Smooth muscle cell (in vitro differentiated cells): ENCODE results near the gene KRTAP2-3. TPM values are rescaled to one million over a fixed set of nuclear protein-coding genes. Genes with fewer than 3 reads are reported as not detected.

Source experiments
- DNase-seq: peaks from one replicate; lab custom pipeline; 2025; ENCODE audit not compliant: unreplicated experiment; lab: John Stamatoyannopoulos, UW
- H2AFZ ChIP-seq: fragments of 200-600 bp; sonication (generic); 2 replicates; pipeline ENCODE4 v1.6.0; 2016; ENCODE audit warnings: antibody characterized with exemption, low read depth, mild to moderate bottlenecking
- H3F3A ChIP-seq: fragments of 200-600 bp; sonication (generic); 2 replicates; pipeline ENCODE4 v1.6.0; 2017; ENCODE audit warnings: antibody characterized with exemption, low read depth
- H3K27ac ChIP-seq: fragments of 200-600 bp; sonication (generic); 2 replicates; pipeline ENCODE4 v1.5.1; 2016; ENCODE audit warnings: low read depth, mild to moderate bottlenecking
- H3K27me3 ChIP-seq: fragments of 200-600 bp; sonication (generic); 2 replicates; pipeline ENCODE4 v1.6.1; 2016; ENCODE audit warnings: low read depth, mild to moderate bottlenecking
- H3K36me3 ChIP-seq: fragments of 200-600 bp; sonication (generic); 2 replicates; pipeline ENCODE4 v1.5.1; 2016; ENCODE audit warnings: low read depth
- H3K4me1 ChIP-seq: fragments of 200-600 bp; sonication (generic); 2 replicates; pipeline ENCODE4 v1.5.1; 2016; ENCODE audit warnings: low read depth
- H3K4me2 ChIP-seq: fragments of 200-600 bp; sonication (generic); 2 replicates; pipeline ENCODE4 v1.6.0; 2016; ENCODE audit warnings: mild to moderate bottlenecking
- H3K4me3 ChIP-seq: fragments of 200-600 bp; sonication (generic); 2 replicates; pipeline ENCODE4 v1.5.1; 2016; ENCODE audit warnings: mild to moderate bottlenecking
- H3K79me2 ChIP-seq: fragments of 200-600 bp; sonication (generic); 2 replicates; pipeline ENCODE4 v1.6.0; 2016; ENCODE audit warnings: low read depth, mild to moderate bottlenecking
- H3K9ac ChIP-seq: fragments of 200-600 bp; sonication (generic); 2 replicates; pipeline ENCODE4 v1.6.0; 2016; ENCODE audit warnings: low read depth
- H3K9me3 ChIP-seq: fragments of 200-600 bp; sonication (generic); replicated peaks from 2 replicates; pipeline ENCODE4 v1.5.1; 2016; ENCODE audit warnings: low read depth
- H4K20me1 ChIP-seq: fragments of 200-600 bp; sonication (generic); 2 replicates; pipeline ENCODE4 v1.6.0; 2016; ENCODE audit warnings: low read depth
- WGBS: methylation state at CpG from one replicate; pipeline ENCODE4 v1.1.7; 2016; ENCODE audit warnings: low lambda C conversion rate; 5-methylcytosine and 5-hydroxymethylcytosine counted together
- polyA plus RNA-seq: library from polyadenylated mRNA; unstranded; fragments of >200 nt; fragmentation: Nextera tagmentation; extraction: Ambion mirVana; gene quantifications from 2 replicates; pipeline ENCODE4 v1.2.1, GENCODE V29; 2016
- total RNA-seq: library from RNA; depleted of rRNA; stranded (reverse); fragments of >200 nt; gene quantifications from 2 replicates; pipeline ENCODE4 v1.2.3, GENCODE V29; 2014
- TF ChIP-seq, protein P1 (sequence below): fragments of 200-600 bp; sonication (generic); IDR thresholded peaks from 2 replicates; pipeline ENCODE4 v1.5.1; 2017; ENCODE audit warnings: borderline replicate concordance, mild to moderate bottlenecking, antibody characterized with exemption; ENCODE audit not compliant: insufficient read depth, poor library complexity, severe bottlenecking

KRTAP2-3 gene
- total and polyA plus RNA-seq, 2 experiments from 2014 or later: 17.3 to 21.0 TPM

DNA sequence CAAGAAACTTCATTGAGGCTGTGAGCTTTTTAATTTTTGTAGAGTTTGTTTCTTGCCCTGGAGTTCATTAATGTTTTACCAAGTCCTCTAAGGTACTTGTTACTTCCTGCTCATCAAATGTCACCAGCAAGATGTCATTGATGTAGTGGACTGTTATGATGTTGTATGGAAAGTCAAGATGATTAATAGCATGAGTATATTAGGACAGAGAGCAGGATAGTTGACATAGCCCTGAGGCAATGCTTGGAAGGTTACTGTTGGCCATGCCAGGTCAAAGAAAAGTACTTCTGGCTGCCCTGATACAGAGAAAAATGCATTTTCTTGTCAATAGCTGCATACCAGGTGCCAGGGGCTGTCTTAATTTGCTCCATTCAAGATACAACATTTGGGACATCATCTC is 39.6 kb downstream of the KRTAP2-3 start:
- Histone ChIP-seq H3F3A (no peaks in the 10 kb centered on the region), H3K4me2 (no peak overlapping the region), H3K27me3 (no peaks in the 10 kb centered on the region), H3K27ac (no peak overlapping the region), H3K79me2 (no peaks in the 10 kb centered on the region), H4K20me1 (no peaks in the 10 kb centered on the region), H3K4me1 (no peaks in the 10 kb centered on the region), H2AFZ (no peak overlapping the region), H3K4me3 (no peak overlapping the region), H3K36me3 (no peaks in the 10 kb centered on the region), H3K9ac (no peak overlapping the region), H3K9me3 (no peaks in the 10 kb centered on the region)
- no peak for DNase-seq
- TF ChIP-seq, protein P1, sequence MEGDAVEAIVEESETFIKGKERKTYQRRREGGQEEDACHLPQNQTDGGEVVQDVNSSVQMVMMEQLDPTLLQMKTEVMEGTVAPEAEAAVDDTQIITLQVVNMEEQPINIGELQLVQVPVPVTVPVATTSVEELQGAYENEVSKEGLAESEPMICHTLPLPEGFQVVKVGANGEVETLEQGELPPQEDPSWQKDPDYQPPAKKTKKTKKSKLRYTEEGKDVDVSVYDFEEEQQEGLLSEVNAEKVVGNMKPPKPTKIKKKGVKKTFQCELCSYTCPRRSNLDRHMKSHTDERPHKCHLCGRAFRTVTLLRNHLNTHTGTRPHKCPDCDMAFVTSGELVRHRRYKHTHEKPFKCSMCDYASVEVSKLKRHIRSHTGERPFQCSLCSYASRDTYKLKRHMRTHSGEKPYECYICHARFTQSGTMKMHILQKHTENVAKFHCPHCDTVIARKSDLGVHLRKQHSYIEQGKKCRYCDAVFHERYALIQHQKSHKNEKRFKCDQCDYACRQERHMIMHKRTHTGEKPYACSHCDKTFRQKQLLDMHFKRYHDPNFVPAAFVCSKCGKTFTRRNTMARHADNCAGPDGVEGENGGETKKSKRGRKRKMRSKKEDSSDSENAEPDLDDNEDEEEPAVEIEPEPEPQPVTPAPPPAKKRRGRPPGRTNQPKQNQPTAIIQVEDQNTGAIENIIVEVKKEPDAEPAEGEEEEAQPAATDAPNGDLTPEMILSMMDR: no peak

DNA sequence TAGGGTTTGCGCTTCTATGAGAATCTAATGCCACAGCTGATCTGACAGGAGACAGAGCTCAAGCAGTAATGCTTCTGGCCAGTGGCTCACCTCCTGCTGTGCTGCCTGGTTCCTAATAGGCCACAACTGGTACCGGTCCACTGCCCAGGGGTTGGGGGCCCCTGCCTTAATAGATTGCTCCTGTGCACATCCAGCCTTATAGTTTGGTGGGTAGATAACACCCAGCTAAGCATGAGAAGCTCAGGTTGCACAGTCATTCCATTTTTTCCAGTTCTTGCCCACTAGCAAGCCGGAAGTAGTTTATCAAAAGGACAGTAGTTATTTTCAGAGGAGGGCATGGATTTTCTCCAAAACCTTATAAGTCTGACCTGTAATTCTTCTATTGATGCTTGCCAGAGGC is 40.5 kb downstream of the KRTAP2-3 start:
- H3K4me2 ChIP-seq: no peak overlapping the region
- H2AFZ ChIP-seq: no peak overlapping the region
- no peak overlapping the region for H3K27ac ChIP-seq
- 94% methylated on average over 3 of the region's 3 CpGs for WGBS
- H3K9ac ChIP-seq: no peak overlapping the region
- H3K4me1 ChIP-seq: no peaks in the 10 kb centered on the region
- TF ChIP-seq, protein P1: no peak
- H3K79me2 ChIP-seq: no peaks in the 10 kb centered on the region
- no peaks in the 10 kb centered on the region for H4K20me1 ChIP-seq
- no peaks in the 10 kb centered on the region for H3F3A ChIP-seq
- DNase-seq: no peak
- no peaks in the 10 kb centered on the region for H3K9me3 ChIP-seq
- no peaks in the 10 kb centered on the region for H3K27me3 ChIP-seq
- H3K36me3 ChIP-seq: no peaks in the 10 kb centered on the region
- H3K4me3 ChIP-seq: no peak overlapping the region

DNA sequence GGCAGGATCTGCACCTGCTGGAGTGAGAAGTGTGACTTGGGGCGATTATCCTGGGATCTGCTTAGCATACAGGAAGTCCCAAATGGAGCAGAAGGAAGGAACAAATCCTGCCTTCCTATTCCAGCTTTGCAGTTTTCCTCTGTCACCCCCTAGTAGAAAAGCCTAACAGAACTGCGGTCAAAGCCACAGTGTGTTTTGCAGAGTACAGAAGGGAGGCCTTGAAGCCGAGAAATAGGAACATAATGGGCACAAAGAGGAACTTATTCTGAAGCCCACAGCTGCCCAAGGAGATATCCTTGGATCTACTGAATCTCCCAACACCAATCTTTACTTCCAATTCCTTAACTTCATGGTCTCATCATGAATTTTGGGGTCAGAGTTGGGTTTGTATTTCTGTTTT is 41.4 kb downstream of the KRTAP2-3 start:
- Histone ChIP-seq H3K36me3 (no peaks in the 10 kb centered on the region), H2AFZ (no peak overlapping the region), H3K27me3 (no peaks in the 10 kb centered on the region), H3K9me3 (no peaks in the 10 kb centered on the region), H3F3A (no peaks in the 10 kb centered on the region), H3K4me2 (no peak overlapping the region), H3K4me1 (no peaks in the 10 kb centered on the region), H3K9ac (no peak overlapping the region), H3K79me2 (no peaks in the 10 kb centered on the region), H3K27ac (no peak overlapping the region), H3K4me3 (no peak overlapping the region), H4K20me1 (no peaks in the 10 kb centered on the region)
- no peak for DNase-seq
- WGBS: 90% methylated on average over 3 of the region's 3 CpGs
- TF ChIP-seq, protein P1: no peak

DNA sequence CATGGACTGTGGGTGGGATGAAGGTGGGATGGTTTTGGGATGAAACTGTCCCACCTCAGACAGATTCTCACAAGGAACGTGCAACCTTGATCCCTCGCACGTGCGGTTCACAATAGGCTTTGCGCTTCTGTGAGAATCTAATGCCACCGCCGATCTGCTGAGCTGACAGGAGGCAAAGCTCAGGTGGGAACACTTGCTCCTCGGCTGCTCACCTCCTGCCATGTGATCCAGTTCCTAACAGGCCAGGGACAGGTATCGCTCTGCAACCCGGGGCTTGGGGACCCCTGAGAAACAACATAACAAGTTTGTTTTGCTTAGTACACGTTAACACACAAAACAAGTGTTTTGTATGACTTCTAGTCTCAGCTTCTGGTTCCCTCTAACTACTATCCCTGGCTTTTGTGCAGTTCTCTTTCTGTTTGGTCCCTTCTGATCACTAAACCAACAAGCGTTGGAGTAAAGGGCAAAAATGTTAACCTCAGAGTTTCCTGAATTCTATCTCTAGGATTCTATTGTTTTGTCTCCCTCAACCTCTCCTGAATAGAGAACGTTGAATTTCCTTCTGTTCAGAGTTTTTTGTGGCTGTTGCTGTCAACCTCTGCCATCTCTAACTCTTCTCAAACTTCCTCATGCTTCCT is 43.2 kb downstream of the KRTAP2-3 start:
- no peak for DNase-seq
- Histone ChIP-seq H3K9ac (no peak overlapping the region), H3K4me3 (no peak overlapping the region), H3K36me3 (no peaks in the 10 kb centered on the region), H4K20me1 (no peaks in the 10 kb centered on the region), H3K4me1 (no peaks in the 10 kb centered on the region), H3K4me2 (no peak overlapping the region), H3K27ac (no peak overlapping the region), H3K79me2 (no peaks in the 10 kb centered on the region), H3F3A (no peaks in the 10 kb centered on the region), H2AFZ (no peak overlapping the region), H3K27me3 (no peaks in the 10 kb centered on the region), H3K9me3 (no peaks in the 10 kb centered on the region)
- WGBS: 93% methylated on average over 13 of the region's 13 CpGs
- TF ChIP-seq, protein P1: no peak
